ENCODE measurements around the gene SPART. TPM values are rescaled to one million over a fixed set of nuclear protein-coding genes. Genes with fewer than 3 reads are reported as not detected.
A peak's percentile ranks its signal among the peaks of the same experiment; 100 is the strongest.

The SPART gene
- total RNA-seq, 1 donor, result 102 TPM

DNA sequence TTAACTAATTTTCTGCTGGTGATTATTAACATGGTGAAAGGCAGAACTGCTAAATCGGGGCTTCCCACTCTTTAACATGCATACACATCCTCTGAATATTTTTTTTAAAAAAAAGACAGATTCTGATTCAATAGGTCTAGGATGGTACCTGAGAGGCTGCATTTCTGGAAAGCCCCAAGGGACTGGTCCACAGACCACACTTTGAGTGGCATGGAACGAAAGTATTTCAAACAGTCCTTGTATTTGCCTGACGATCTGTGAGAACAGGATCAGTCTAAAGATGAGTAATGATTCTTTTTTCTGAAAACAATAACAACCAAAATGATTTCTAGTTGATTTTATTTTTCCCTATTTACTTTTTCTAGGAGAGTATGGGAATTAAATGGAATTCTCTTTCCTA is 16.7 kb upstream of the SPART start:
- Histone ChIP-seq H3K4me2 (ENCODE audit: insufficient read depth, low read length) (no peak overlapping the region), H4K20me1 (ENCODE audit: insufficient read depth, low read length) (no peaks in the 10 kb centered on the region), H2AFZ (ENCODE audit: low read length) (no peak overlapping the region), H3K4me3 (ENCODE audit: insufficient read depth, low read length) (no peak overlapping the region), H3K9me3 (ENCODE audit: low read depth, low read length) (no peaks in the 10 kb centered on the region), H3K79me2 (ENCODE audit: insufficient read depth, low read length) (no peaks in the 10 kb centered on the region), H3K4me1 (ENCODE audit: insufficient read depth, low read length) (peaks cover 13% of the 10 kb centered on the region), H3K27ac (ENCODE audit: low read depth, low read length) (no peak overlapping the region), H3K27me3 (ENCODE audit: insufficient read depth, low read length) (no peaks in the 10 kb centered on the region), H3K36me3 (ENCODE audit: insufficient read depth, low read length) (no peaks in the 10 kb centered on the region)
- no peak for TF ChIP-seq CTCF (IDR thresholded peaks at IDR 0.05; ENCODE audit: extremely low read depth, low read depth, low read length)
- no peak for DNase-seq (ENCODE audit: insufficient read length, low spot score, missing footprints)

DNA sequence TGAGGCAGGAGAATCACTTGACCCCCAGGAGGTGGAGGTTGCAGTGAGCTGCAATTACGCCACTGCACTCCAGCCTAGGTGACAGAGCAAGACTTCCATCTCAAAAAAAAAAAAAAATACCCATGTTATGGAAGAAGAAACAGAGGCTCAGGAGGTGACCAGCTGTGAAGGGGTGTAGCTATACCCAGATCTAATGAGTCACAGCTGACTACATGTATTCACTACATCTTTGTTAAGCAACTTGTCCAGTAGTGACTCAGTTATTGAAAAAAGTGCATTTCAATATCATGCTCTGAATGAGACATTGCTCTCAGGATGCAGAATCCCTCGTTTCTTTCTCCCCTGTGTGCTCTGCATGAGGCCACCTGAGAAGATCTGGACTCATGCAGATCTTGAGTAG is 16.1 kb upstream of the SPART start:
- Histone ChIP-seq H2AFZ (ENCODE audit: low read length) (no peak overlapping the region), H3K27me3 (ENCODE audit: insufficient read depth, low read length) (no peaks in the 10 kb centered on the region), H4K20me1 (ENCODE audit: insufficient read depth, low read length) (no peaks in the 10 kb centered on the region), H3K9me3 (ENCODE audit: low read depth, low read length) (no peaks in the 10 kb centered on the region), H3K4me2 (ENCODE audit: insufficient read depth, low read length) (peak overlapping the region; percentile 51), H3K27ac (ENCODE audit: low read depth, low read length) (no peak overlapping the region), H3K79me2 (ENCODE audit: insufficient read depth, low read length) (no peaks in the 10 kb centered on the region), H3K4me3 (ENCODE audit: insufficient read depth, low read length) (no peak overlapping the region), H3K4me1 (ENCODE audit: insufficient read depth, low read length) (peaks cover 13% of the 10 kb centered on the region), H3K36me3 (ENCODE audit: insufficient read depth, low read length) (no peaks in the 10 kb centered on the region)
- TF ChIP-seq CTCF (IDR thresholded peaks at IDR 0.05; ENCODE audit: extremely low read depth, low read depth, low read length), result no peak
- DNase-seq (ENCODE audit: insufficient read length, low spot score, missing footprints), result peak; percentile 90

GRCh38 chr13:36360903-36361302 is 14.7 kb upstream of the SPART start:
- H3K36me3 ChIP-seq (ENCODE audit: insufficient read depth, low read length), result no peaks in the 10 kb centered on the region
- H3K4me1 ChIP-seq (ENCODE audit: insufficient read depth, low read length), result peaks cover 13% of the 10 kb centered on the region
- no peak overlapping the region for H2AFZ ChIP-seq (ENCODE audit: low read length)
- H3K27me3 ChIP-seq (ENCODE audit: insufficient read depth, low read length), result no peaks in the 10 kb centered on the region
- H3K4me2 ChIP-seq (ENCODE audit: insufficient read depth, low read length), result no peak overlapping the region
- H4K20me1 ChIP-seq (ENCODE audit: insufficient read depth, low read length), result no peaks in the 10 kb centered on the region
- no peak overlapping the region for H3K27ac ChIP-seq (ENCODE audit: low read depth, low read length)
- H3K4me3 ChIP-seq (ENCODE audit: insufficient read depth, low read length), result no peak overlapping the region
- no peaks in the 10 kb centered on the region for H3K9me3 ChIP-seq (ENCODE audit: low read depth, low read length)
- H3K79me2 ChIP-seq (ENCODE audit: insufficient read depth, low read length), result no peaks in the 10 kb centered on the region
- no peak for TF ChIP-seq CTCF (IDR thresholded peaks at IDR 0.05; ENCODE audit: extremely low read depth, low read depth, low read length)
- no peak for DNase-seq (ENCODE audit: insufficient read length, low spot score, missing footprints)

DNA sequence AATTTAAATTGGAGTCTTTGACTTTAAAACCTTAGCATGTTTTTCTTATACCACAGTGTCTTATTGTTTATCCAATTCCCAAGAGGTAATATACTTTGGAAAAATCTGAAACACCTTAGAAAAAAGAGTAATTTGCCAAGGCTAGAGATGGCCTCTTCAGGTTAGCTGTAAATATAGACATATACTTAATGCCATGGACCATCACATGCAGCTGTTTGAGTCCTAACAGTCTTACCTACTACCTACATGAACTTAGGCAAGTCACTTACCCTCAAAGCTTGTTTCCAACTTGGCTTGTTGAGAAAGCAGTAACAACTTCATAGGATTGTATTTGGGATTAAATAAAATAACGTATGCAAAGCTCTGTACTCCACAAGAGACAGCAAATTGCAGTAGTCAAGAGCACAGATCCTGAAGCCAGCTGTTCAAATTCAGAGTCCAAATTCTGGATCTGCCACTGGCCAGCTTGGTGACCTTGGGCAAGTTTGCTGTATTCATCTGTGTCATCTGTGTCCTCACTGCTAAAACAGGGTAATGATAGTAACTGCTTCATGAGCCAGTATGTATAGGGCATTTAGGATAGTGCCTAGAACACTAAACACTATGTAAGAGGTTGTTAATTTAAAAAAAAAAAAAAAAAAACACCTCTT is 13.2 kb upstream of the SPART start:
- Histone ChIP-seq H3K27me3 (ENCODE audit: insufficient read depth, low read length) (no peaks in the 10 kb centered on the region), H4K20me1 (ENCODE audit: insufficient read depth, low read length) (no peaks in the 10 kb centered on the region), H3K4me3 (ENCODE audit: insufficient read depth, low read length) (no peak overlapping the region), H3K9me3 (ENCODE audit: low read depth, low read length) (no peaks in the 10 kb centered on the region), H2AFZ (ENCODE audit: low read length) (no peak overlapping the region), H3K4me1 (ENCODE audit: insufficient read depth, low read length) (peaks cover 13% of the 10 kb centered on the region), H3K79me2 (ENCODE audit: insufficient read depth, low read length) (no peaks in the 10 kb centered on the region), H3K27ac (ENCODE audit: low read depth, low read length) (no peak overlapping the region), H3K36me3 (ENCODE audit: insufficient read depth, low read length) (no peaks in the 10 kb centered on the region), H3K4me2 (ENCODE audit: insufficient read depth, low read length) (no peak overlapping the region)
- TF ChIP-seq CTCF (IDR thresholded peaks at IDR 0.05; ENCODE audit: extremely low read depth, low read depth, low read length), result no peak
- no peak for DNase-seq (ENCODE audit: insufficient read length, low spot score, missing footprints)
